WTC11 (cell line): ENCODE data around the gene OR14I1.

Source experiments
- ESRRA ChIP-seq: sonication (generic); formaldehyde crosslinking; IDR thresholded peaks from 2 replicates; pipeline ENCODE4 v1.8.1; 2022; ENCODE audit warnings: mild to moderate bottlenecking, missing genetic modification reagents, borderline replicate concordance
- JUN ChIP-seq: sonication (generic); formaldehyde crosslinking; IDR thresholded peaks from 2 replicates; pipeline ENCODE4 v1.8.0; 2023; ENCODE audit warnings: mild to moderate bottlenecking, missing genetic modification reagents
- NR2C2 ChIP-seq: sonication (generic); formaldehyde crosslinking; IDR thresholded peaks from 2 replicates; pipeline ENCODE4 v1.8.0; 2022; ENCODE audit warnings: mild to moderate bottlenecking, missing genetic modification reagents
- RELA ChIP-seq: sonication (generic); formaldehyde crosslinking; IDR thresholded peaks from 2 replicates; pipeline ENCODE4 v1.8.1; 2022; ENCODE audit warnings: missing genetic modification reagents, mild to moderate bottlenecking, borderline replicate concordance
- TEAD4 ChIP-seq: sonication (generic); formaldehyde crosslinking; IDR thresholded peaks from 2 replicates; pipeline ENCODE4 v1.8.0; 2022; ENCODE audit warnings: mild to moderate bottlenecking, missing genetic modification reagents
- TF ChIP-seq, protein P1 (sequence below): sonication (generic); formaldehyde crosslinking; IDR thresholded peaks from 2 replicates; pipeline ENCODE4 v1.8.1; 2022; ENCODE audit warnings: low read depth, missing genetic modification reagents, borderline replicate concordance
- TF ChIP-seq, protein P2 (sequence below): fragments of 200-600 bp; IDR thresholded peaks from 2 replicates; pipeline ENCODE4 v1.8.0; 2022; ENCODE audit warnings: antibody characterized with exemption

DNA sequence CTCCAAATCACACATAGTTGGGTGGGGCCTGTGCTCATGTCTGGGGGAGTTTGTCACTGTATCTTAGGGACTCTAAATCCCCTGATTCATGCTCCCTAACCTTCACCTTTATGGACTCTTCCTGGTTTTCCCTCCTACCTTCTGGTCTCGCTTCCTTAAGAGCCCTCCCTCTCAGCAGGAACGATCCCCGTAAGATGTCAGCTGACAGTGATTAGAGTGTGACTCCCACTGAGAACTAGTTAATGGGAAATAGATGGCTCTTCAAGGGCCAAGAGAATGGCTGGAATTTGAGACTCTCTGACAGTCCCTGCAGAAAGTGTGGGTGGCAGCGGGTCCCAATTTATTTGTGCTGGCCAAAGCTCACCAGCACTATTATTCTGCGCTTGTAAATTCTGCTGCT lies 31.0 kb upstream of the OR14I1 start:
- TF ChIP-seq, protein P1, sequence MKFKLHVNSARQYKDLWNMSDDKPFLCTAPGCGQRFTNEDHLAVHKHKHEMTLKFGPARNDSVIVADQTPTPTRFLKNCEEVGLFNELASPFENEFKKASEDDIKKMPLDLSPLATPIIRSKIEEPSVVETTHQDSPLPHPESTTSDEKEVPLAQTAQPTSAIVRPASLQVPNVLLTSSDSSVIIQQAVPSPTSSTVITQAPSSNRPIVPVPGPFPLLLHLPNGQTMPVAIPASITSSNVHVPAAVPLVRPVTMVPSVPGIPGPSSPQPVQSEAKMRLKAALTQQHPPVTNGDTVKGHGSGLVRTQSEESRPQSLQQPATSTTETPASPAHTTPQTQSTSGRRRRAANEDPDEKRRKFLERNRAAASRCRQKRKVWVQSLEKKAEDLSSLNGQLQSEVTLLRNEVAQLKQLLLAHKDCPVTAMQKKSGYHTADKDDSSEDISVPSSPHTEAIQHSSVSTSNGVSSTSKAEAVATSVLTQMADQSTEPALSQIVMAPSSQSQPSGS (CRISPR knock-in tag) = no peak
- TF ChIP-seq NR2C2 (CRISPR knock-in tag) (no peak), ESRRA (CRISPR knock-in tag) (no peak), TEAD4 (CRISPR knock-in tag) (no peak), JUN (CRISPR knock-in tag) (no peak), RELA (CRISPR knock-in tag) (no peak)
- TF ChIP-seq, protein P2, sequence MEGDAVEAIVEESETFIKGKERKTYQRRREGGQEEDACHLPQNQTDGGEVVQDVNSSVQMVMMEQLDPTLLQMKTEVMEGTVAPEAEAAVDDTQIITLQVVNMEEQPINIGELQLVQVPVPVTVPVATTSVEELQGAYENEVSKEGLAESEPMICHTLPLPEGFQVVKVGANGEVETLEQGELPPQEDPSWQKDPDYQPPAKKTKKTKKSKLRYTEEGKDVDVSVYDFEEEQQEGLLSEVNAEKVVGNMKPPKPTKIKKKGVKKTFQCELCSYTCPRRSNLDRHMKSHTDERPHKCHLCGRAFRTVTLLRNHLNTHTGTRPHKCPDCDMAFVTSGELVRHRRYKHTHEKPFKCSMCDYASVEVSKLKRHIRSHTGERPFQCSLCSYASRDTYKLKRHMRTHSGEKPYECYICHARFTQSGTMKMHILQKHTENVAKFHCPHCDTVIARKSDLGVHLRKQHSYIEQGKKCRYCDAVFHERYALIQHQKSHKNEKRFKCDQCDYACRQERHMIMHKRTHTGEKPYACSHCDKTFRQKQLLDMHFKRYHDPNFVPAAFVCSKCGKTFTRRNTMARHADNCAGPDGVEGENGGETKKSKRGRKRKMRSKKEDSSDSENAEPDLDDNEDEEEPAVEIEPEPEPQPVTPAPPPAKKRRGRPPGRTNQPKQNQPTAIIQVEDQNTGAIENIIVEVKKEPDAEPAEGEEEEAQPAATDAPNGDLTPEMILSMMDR = no peak
